Effector CD8-positive, alpha-beta T cell (primary cell): ENCODE results near the gene SMTN.
"Not testable (repeated sequence)": the region's sequence is repeated elsewhere in the genome, so short reads cannot be mapped to it uniquely, and the experiment has no call there.

Source experiments
- DNase-seq: peaks from one replicate; lab custom pipeline; 2025; lab: John Stamatoyannopoulos, UW
- total RNA-seq, 4 experiments: gene quantifications; one replicate each; lab custom pipeline; 2026; lab: John Stamatoyannopoulos, UW

The SMTN gene
- 4.0 to 9.7 (median 6.6) reads per million in 4 experiments for total RNA-seq

DNA sequence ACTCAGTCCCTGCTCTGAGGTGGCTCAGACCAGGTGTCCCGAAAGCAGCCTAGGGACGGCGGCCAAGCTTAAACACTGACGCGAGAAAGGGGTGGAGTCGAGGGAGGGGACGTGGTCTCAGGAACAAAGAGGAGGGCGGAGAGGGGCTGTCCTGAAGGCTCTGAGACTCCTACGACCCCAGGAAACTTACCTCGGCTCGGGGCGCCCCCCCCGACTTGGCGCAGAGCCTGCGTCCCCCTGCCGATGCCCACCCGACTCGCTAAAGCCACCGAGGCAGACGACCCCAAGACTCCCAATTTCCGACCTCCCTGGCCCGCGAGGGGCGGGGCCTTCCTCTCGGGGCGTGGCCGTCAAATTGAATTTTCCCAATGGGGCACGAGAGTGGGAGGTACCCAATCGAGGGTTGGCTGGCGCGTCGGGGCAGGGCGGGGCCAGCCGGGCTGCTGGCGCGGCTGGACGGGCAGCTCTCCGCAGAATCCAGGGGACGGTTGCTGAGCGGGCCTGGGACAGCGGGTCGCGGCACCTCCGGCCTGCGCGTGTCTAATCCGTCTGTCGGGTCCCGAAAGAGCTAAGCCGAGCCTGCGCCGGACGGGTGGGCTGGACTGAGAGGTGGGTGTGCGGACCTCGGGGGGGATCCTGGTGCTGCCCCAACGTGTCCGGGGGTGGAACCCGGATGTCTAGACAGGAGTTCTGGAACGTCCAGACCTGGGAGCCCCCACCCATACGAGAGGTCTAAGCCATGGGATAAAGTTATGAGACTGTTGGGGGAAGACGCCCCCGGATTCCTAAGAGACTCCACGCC lies at the start of gene SMTN:
Gene SMTN, plus strand, starts transcription at position 471 of the 802 bp plus-strand sequence. CDS start 1,941 bp downstream, outside the sequence.
- DNase-seq = peak; percentile 85

DNA sequence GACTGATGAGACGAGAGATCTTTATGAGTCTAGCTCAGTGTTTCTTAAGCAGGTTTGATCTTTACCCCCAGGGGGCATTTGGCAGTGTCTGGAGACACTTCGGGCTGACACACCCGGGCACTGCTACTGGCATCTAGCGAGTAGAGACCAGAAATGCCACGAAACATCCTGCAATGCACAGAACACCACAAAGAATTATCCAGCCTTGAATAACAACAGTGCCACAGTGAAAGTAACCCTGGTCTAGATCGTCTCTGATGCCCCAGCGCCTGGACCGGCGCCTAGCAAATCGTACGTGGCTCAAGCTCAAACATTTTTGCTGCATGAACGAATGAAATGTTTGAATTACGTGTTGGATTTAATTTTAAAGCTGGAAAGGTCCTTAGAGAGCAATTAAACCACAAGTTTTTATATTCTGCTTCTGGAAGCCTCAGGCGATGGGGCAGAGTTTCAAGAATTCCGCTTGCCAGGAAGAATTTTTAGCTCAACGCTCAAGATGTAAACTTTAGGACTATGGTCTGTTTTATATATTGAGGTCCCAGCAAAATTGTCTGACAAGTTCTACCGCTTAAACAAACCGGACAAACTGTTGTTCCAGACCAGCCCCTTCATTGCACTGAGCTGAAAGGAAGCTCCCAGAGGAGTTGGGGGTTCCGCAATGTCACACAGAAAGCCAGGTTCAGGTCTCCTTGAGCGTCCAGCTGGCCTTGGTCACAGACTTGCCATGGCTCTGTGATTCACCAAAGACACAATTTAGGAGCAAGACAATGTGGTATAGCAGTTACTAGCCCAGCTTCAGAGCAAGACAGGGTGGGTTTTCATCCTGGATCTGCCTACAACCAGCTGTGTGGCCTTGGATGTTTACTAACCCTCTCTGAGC lies 44.2 kb upstream of the SMTN start:
- no peak for DNase-seq

- DNase-seq = no peak
Measured at GRCh38 chr22:31038686-31039085, 42.4 kb upstream of the SMTN start.

- no peak for DNase-seq
Measured at GRCh38 chr22:31039393-31039792, 41.7 kb upstream of the SMTN start.

GRCh38 chr22:31040542-31041398 lies 40.3 kb upstream of the SMTN start:
- DNase-seq = no peak

GRCh38 chr22:31044262-31044861 lies 36.8 kb upstream of the SMTN start:
- DNase-seq = no peak

DNA sequence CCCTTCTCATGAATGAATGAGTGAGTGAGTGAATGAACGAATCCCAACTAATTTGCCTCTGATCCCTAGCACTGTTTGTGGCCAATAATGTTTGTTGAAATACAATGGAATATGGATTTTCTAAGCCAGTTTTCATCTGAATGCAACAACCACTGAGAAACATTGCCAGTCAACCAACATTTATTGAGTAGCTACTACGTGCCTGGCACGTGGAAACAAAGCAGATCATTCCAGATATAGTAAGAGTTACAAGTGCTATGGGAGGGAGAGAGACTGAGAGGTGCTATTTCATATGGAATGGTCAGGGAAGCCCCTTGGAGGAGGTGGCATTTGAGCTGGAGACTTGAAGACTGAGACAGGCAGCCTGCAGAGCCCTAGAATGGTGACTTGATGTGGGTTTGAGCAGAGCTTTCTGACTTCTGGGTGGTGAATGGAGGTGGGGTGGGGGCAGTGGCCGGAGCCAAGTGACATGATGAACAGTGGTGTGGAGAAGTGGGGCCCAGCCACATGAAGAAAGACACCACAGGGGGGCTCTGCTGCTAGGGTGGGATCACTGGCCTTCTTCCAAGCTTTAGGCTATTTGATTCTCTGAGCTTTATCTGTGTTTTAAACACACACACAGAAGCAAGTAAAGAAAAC lies 35.1 kb upstream of the SMTN start:
- DNase-seq = no peak

DNA sequence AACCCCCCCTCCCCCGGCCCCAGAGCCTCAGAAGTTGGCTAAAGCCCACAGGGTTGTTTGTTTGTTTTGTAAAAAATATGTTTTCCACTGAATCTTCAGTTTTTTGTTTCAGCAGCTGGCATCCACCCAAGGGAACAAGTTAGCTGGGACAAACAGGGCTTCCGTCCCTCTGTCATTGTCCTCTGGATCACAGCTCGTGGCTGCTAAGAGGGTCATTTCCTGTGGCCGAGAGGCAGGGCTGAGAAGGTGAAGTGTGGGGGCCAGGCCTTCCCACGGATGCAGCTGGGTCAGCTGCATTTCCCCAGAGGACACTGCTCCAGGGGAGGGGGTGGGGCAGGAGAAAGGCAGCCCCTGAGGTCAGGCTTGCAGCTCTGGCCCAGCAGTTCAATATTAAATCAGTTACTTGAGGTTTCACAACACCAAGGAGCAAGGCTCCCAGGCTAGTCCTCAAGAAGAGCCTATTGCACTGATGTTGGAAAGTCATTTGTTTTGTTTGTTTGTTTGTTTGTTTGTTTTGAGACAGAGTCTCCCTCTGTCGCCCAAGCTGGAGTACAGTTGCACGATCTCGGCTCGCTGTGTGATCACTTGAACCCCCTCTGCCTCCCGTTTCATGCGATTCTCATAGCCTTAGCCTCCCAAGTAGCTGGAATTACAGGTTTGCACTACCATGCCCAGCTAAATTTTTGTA lies 34.4 kb upstream of the SMTN start:
- no peak for DNase-seq

GRCh38 chr22:31048570-31048969 lies 32.5 kb upstream of the SMTN start:
- DNase-seq = no peak

- no peak for DNase-seq
Measured at GRCh38 chr22:31049815-31050420, 31.2 kb upstream of the SMTN start.

DNA sequence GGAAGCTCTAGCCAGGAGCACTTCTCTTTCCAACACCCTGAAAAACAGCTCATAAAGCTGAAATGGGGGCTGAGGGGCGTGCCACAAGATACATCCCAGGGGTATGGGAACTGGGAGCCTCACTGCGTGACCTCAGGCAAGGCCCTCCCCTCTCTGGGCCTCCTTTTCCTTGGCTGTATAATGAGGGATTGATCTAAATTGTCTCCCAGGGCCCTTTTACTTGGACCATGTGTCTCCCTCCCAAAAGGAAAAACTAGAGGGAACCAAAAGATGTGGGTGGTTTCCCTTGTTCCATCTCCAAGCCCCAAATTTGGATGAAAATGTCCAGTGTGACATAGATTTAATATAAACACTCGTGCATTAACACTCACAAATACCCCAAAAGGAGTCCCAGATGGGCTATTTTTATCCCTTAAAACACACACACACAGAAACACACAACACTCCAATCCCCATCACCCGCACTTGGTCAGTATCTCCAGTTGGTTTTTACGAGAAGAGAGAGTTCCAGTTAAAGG lies 25.9 kb upstream of the SMTN start:
- DNase-seq = no peak

DNA sequence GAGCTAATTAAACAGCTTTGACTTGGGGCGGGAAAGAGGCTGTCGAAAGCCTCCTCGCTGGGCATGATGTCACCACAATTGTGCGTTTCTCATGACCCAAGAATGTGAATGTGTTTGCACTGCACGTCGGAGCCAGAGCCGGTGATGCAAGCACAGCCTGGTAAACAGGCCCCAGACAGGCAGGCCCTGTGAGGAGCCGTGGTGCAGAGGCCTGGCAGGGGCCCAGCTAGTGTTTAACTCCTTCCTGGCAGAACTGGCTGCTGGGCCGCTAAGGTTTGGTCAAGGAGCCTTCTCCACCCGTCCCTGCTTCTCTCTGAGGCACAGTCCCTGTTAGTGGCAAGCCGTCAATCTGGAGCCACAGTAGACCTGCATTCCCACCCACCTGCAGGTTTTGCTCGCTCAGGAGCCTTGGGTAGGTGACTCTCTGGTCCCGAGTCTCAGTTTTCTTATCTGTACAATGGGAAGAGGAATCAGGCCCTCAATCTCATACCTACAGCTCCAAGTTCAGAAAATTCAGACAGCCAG lies 25.4 kb upstream of the SMTN start:
- no peak for DNase-seq

- DNase-seq = no peak
Measured at GRCh38 chr22:31056986-31057599, 24.0 kb upstream of the SMTN start.

DNA sequence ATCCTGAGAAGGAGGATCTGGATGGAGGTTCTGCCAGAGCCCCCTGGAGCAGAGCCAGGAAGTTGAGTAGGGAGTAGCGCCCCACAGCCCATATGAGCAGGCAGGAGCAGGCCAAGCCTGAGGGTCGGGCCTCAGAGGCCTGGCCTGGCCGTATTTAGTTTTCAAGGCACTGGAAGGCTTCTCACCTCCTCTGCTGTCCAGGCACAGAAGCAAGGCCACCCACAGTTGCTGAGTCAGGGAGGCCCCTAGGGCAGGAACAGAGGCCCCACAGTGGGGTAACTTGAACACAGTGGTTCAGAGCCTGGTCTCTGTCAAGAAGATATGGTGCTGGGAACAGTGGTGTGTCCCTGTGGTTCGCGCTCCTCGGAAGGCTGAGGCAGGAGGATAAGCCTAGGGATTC lies 21.5 kb upstream of the SMTN start:
- DNase-seq = not testable (repeated sequence)

DNA sequence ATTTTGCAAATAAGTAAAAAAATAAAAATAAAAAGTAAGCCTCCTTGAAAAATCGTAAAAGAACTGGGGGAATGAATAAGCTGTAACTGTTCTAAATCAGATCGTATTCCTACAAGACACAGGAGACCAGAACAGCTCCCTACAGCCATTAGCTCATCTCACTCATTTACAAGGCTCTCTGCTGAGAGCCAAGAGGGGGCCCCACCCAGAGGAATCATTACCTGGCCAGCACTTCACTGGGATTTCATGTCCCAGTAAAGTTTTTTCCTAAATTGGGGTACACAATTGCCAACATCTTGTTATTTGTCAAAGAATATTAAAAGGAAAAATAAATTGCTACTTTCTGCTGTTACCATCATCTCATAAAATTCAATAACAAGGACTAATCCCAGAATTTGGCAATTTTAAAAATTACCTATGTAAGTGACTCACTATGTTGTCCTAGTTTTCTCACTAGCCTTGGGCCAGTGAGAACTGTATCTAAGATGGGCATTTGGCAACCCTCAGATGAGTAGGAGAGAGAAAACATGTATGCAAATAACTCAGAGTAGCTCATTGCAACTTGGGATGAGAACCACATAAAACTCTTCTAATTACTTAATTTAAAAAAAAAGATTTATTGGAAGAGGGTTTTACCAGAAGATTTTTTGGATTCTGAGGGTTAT lies 18.4 kb upstream of the SMTN start:
- no peak for DNase-seq

GRCh38 chr22:31064369-31064768 lies 16.7 kb upstream of the SMTN start:
- DNase-seq = no peak

GRCh38 chr22:31068970-31069369 lies 12.1 kb upstream of the SMTN start:
- DNase-seq = no peak

DNA sequence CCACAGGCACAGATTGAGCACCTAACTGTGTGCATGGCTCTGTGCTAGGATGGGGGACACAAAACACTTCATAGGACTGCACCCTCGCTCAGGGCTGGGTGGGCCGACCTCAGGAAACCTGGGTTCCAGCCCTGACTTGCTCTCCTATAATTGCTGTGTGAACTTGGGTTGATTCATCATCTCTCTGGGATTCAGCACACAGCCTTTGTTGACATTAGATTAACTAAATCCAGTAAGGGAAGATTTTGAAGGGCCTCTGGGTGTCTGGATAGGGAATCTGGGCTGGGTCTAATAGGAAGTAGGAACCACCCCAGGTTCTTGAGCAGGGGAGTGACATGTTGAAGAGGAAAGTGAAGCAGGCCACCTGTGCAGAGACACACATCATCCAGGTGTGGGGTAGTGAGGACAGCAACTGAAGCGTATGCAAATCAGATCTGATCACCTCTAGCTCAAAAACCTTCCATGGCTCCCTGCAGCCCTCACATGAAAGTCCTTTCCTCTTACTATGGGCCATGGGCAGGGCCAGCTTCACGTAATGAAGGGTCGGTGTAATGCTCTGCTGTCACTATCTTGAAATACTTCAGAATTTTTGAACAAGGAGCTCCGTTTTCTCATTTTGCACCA lies 11.3 kb upstream of the SMTN start:
- DNase-seq = not testable (repeated sequence)
